Hepatocyte (in vitro differentiated cells): ENCODE data around the gene ABLIM2. TPM values are rescaled to one million over a fixed set of nuclear protein-coding genes. Genes with fewer than 3 reads are reported as not detected.

ENCODE experiments used
- DNase-seq: peaks from one replicate; pipeline ENCODE4 v3.0.0-alpha.2; 2016; ENCODE audit warnings: low spot score
- H2AFZ ChIP-seq: fragments of 200-600 bp; sonication (generic); 2 replicates; pipeline ENCODE4 v1.6.0; 2016; ENCODE audit warnings: antibody characterized with exemption, mild to moderate bottlenecking
- H3K27ac ChIP-seq: fragments of 200-600 bp; sonication (generic); 2 replicates; pipeline ENCODE4 v1.5.1; 2016; ENCODE audit warnings: mild to moderate bottlenecking
- H3K27me3 ChIP-seq: fragments of 200-600 bp; sonication (generic); 2 replicates; pipeline ENCODE4 v1.6.1; 2016
- H3K36me3 ChIP-seq: fragments of 200-600 bp; sonication (generic); replicated peaks from 2 replicates; pipeline ENCODE4 v1.5.1; 2016; ENCODE audit warnings: low read depth; ENCODE audit not compliant: insufficient read depth
- H3K4me1 ChIP-seq: fragments of 200-600 bp; sonication (generic); 2 replicates; pipeline ENCODE4 v1.5.1; 2016; ENCODE audit warnings: mild to moderate bottlenecking, moderate library complexity; ENCODE audit not compliant: insufficient read depth
- H3K4me2 ChIP-seq: fragments of 200-600 bp; sonication (generic); 2 replicates; pipeline ENCODE4 v1.6.0; 2016
- H3K4me3 ChIP-seq: fragments of 200-600 bp; sonication (generic); 2 replicates; pipeline ENCODE4 v1.5.1; 2016; ENCODE audit warnings: mild to moderate bottlenecking
- H3K79me2 ChIP-seq: fragments of 200-600 bp; sonication (generic); 2 replicates; pipeline ENCODE4 v1.6.0; 2017; ENCODE audit warnings: mild to moderate bottlenecking
- H3K9me2 ChIP-seq: fragments of 200-600 bp; sonication (generic); replicated peaks from 2 replicates; pipeline ENCODE4 v1.6.0; 2017; ENCODE audit warnings: mild to moderate bottlenecking; ENCODE audit not compliant: insufficient read depth
- H3K9me3 ChIP-seq: fragments of 200-600 bp; sonication (generic); 2 replicates; pipeline ENCODE4 v1.5.1; 2016; ENCODE audit warnings: low read depth, mild to moderate bottlenecking
- H4K20me1 ChIP-seq: fragments of 200-600 bp; sonication (generic); 2 replicates; pipeline ENCODE4 v1.6.0; 2016; ENCODE audit warnings: mild to moderate bottlenecking; ENCODE audit not compliant: insufficient read depth, poor library complexity, severe bottlenecking
- CTCF ChIP-seq: fragments of 200-600 bp; sonication (generic); IDR thresholded peaks from 2 replicates; pipeline ENCODE4 v1.5.1; 2016; ENCODE audit warnings: antibody characterized with exemption, mild to moderate bottlenecking; ENCODE audit not compliant: poor library complexity
- EZH2 ChIP-seq: fragments of 200-600 bp; sonication (generic); IDR thresholded peaks from 2 replicates; pipeline ENCODE4 v1.6.1; 2016; ENCODE audit warnings: antibody characterized with exemption, mild to moderate bottlenecking, borderline replicate concordance
- EZH2phosphoT487 ChIP-seq: fragments of 200-600 bp; sonication (generic); IDR thresholded peaks from one replicate; pipeline ENCODE4 v1.6.1; 2018; ENCODE audit warnings: antibody characterized with exemption, mild to moderate bottlenecking, low read depth, moderate library complexity; ENCODE audit not compliant: unreplicated experiment, severe bottlenecking
- WGBS: methylation state at CpG from one replicate; pipeline ENCODE4 v1.1.6; 2016; ENCODE audit warnings: low lambda C conversion rate; ENCODE audit errors: missing lambda C conversion rate; 5-methylcytosine and 5-hydroxymethylcytosine counted together
- polyA plus RNA-seq: library from polyadenylated mRNA; unstranded; fragments of >200 nt; fragmentation: Nextera tagmentation; extraction: Ambion mirVana; gene quantifications from 2 replicates; pipeline ENCODE4 v1.2.1, GENCODE V29; 2016
- total RNA-seq: library from RNA; depleted of rRNA; stranded (reverse); fragments of >200 nt; gene quantifications from 2 replicates; pipeline ENCODE4 v1.2.3, GENCODE V29; 2014

Gene ABLIM2
- total and polyA plus RNA-seq, 2 experiments from 2014 or later = 1.7 to 2.0 TPM

GRCh38 chr4:7983296-7983695 lies 175.3 kb downstream of the ABLIM2 start:
- H3K9me3 ChIP-seq = no peaks in the 10 kb centered on the region
- H2AFZ ChIP-seq = no peak overlapping the region
- H3K4me3 ChIP-seq = no peak overlapping the region
- TF ChIP-seq CTCF (no peak), EZH2 (no peak), EZH2phosphoT487 (no peak)
- H3K27me3 ChIP-seq = no peaks in the 10 kb centered on the region
- whole genome bisulfite sequencing = 89% methylated on average over 16 of the region's 17 CpGs
- H3K4me1 ChIP-seq = peaks cover 9% of the 10 kb centered on the region
- no peak for DNase-seq
- H3K27ac ChIP-seq = no peak overlapping the region
- H3K79me2 ChIP-seq = no peaks in the 10 kb centered on the region
- H3K9me2 ChIP-seq = no peaks in the 10 kb centered on the region
- H3K36me3 ChIP-seq = no peaks in the 10 kb centered on the region
- H3K4me2 ChIP-seq = no peak overlapping the region
- H4K20me1 ChIP-seq = no peaks in the 10 kb centered on the region

GRCh38 chr4:7981738-7982394 lies 176.7 kb downstream of the ABLIM2 start:
- no peaks in the 10 kb centered on the region for H3K9me2 ChIP-seq
- peaks cover 18% of the 10 kb centered on the region for H3K4me1 ChIP-seq
- H3K79me2 ChIP-seq = no peaks in the 10 kb centered on the region
- no peaks in the 10 kb centered on the region for H4K20me1 ChIP-seq
- H3K36me3 ChIP-seq = no peaks in the 10 kb centered on the region
- H3K27me3 ChIP-seq = no peaks in the 10 kb centered on the region
- DNase-seq = no peak
- no peak overlapping the region for H3K4me2 ChIP-seq
- no peak for TF ChIP-seq CTCF
- no peak overlapping the region for H3K27ac ChIP-seq
- H3K4me3 ChIP-seq = no peak overlapping the region
- H2AFZ ChIP-seq = no peak overlapping the region
- no peaks in the 10 kb centered on the region for H3K9me3 ChIP-seq
- 90% methylated on average over 8 of the region's 8 CpGs for WGBS

- peak overlapping the region; percentile 75 for H3K27ac ChIP-seq
- H3K4me3 ChIP-seq = no peak overlapping the region
- H3K4me1 ChIP-seq = peaks cover 18% of the 10 kb centered on the region
- H3K36me3 ChIP-seq = no peaks in the 10 kb centered on the region
- no peaks in the 10 kb centered on the region for H3K9me3 ChIP-seq
- no peaks in the 10 kb centered on the region for H3K9me2 ChIP-seq
- no peak overlapping the region for H3K4me2 ChIP-seq
- H4K20me1 ChIP-seq = no peaks in the 10 kb centered on the region
- no peak for DNase-seq
- WGBS = 80% methylated on average over 2 of the region's 2 CpGs
- no peaks in the 10 kb centered on the region for H3K79me2 ChIP-seq
- no peak for TF ChIP-seq EZH2
- TF ChIP-seq EZH2phosphoT487 = no peak
- TF ChIP-seq CTCF = no peak
- no peaks in the 10 kb centered on the region for H3K27me3 ChIP-seq
- H2AFZ ChIP-seq = no peak overlapping the region
Observed at GRCh38 chr4:7980036-7980435, 178.6 kb downstream of the ABLIM2 start.

- Histone ChIP-seq H2AFZ (no peak overlapping the region), H3K79me2 (no peaks in the 10 kb centered on the region), H3K4me1 (peaks cover 18% of the 10 kb centered on the region), H3K4me2 (no peak overlapping the region), H3K36me3 (no peaks in the 10 kb centered on the region), H4K20me1 (no peaks in the 10 kb centered on the region), H3K27me3 (no peaks in the 10 kb centered on the region), H3K27ac (peak overlapping the region; percentile 75), H3K9me3 (no peaks in the 10 kb centered on the region), H3K9me2 (no peaks in the 10 kb centered on the region), H3K4me3 (no peak overlapping the region)
- WGBS = 68% methylated on average over 4 of the region's 4 CpGs
- no peak for DNase-seq
- no peak for TF ChIP-seq EZH2phosphoT487
- no peak for TF ChIP-seq EZH2
- no peak for TF ChIP-seq CTCF
Observed at GRCh38 chr4:7979652-7979968, 179.0 kb downstream of the ABLIM2 start.
